Spleen (tissue), 7 donors: Measurements from ENCODE around the gene KAT7.

Source experiments
- CTCF ChIP-seq, 11 experiments: fragments of 200-600 bp in 7 of 11; fragments of 450-650 bp in 4 of 11; sonication (generic) in 4 of 11; IDR thresholded peaks in 8 of 11; conservative IDR thresholded peaks in 3 of 11; 1 replicate in 7 of 11; 2 replicates in 4 of 11; pipeline versions ENCODE4 v1.4.0 to v1.8.0; 2016 to 2021; ENCODE audit warnings: antibody characterized with exemption in 11 of 11, inconsistent platforms in 4 of 11, mild to moderate bottlenecking in 1 of 11
- POLR2A ChIP-seq, 3 donors: fragments of 450-650 bp; IDR thresholded peaks; one replicate each; pipeline ENCODE4 v1.5.1; 2017; ENCODE audit warnings: antibody characterized with exemption in 3 of 3, mild to moderate bottlenecking in 1 of 3
- donor health status: DM: no; HTN: no; CAD: no; lungs with moderate emphysema.
- donor health status: DM: no; HTN: no; CAD: no.
- donor health status: DM: no; HTN: no; CAD: no.

- no peak for TF ChIP-seq POLR2A (IDR thresholded peaks at IDR 0.05)
- no peak for TF ChIP-seq CTCF (IDR thresholded peaks at IDR 0.05 in 8 of 11, conservative IDR thresholded peaks at IDR 0.05 in 3 of 11)
These were observed 81.8 kb downstream of the KAT7 start for GRCh38 chr17:49870298-49870697.
